Calu3 (cell line): Measurements from ENCODE around the gene ARMC6. TPM values are rescaled to one million over a fixed set of nuclear protein-coding genes. Genes with fewer than 3 reads are reported as not detected.

Experiments
- BruUV-seq: library from RNA; stranded (reverse); fragments of 400-500 nt; replicated peaks from 2 replicates; lab custom pipeline; 2021; lab: Mats Ljungman, UMichigan
- CTCF ChIA-PET: fragments of 300-600 bp; sonication (Branson Sonifier 250); formaldehyde crosslinking; loops from one replicate; lab custom pipeline; 2022; ENCODE audit warnings: antibody characterized with exemption; lab: Charles Lee
- DNase-seq: peaks from one replicate; pipeline ENCODE4 v3.0.0; 2022
- H3K27ac Mint-ChIP-seq: one replicate; pipeline ENCODE4 v1.8.0; 2022; ENCODE audit warnings: mixed read lengths; ENCODE audit not compliant: unreplicated experiment
- H3K27me3 Mint-ChIP-seq: one replicate; pipeline ENCODE4 v1.8.0; 2022; ENCODE audit warnings: mixed read lengths; ENCODE audit not compliant: unreplicated experiment
- H3K36me3 Mint-ChIP-seq: one replicate; pipeline ENCODE4 v1.8.0; 2022; ENCODE audit warnings: mild to moderate bottlenecking, moderate library complexity, mixed read lengths; ENCODE audit not compliant: insufficient read depth, unreplicated experiment
- H3K4me1 Mint-ChIP-seq: one replicate; pipeline ENCODE4 v1.8.0; 2022; ENCODE audit warnings: mild to moderate bottlenecking, low read depth, mixed read lengths; ENCODE audit not compliant: unreplicated experiment
- H3K4me3 Mint-ChIP-seq: one replicate; pipeline ENCODE4 v1.8.0; 2022; ENCODE audit warnings: mild to moderate bottlenecking, low read depth, moderate library complexity, mixed read lengths; ENCODE audit not compliant: unreplicated experiment
- H3K9me3 Mint-ChIP-seq: one replicate; pipeline ENCODE4 v1.8.0; 2022; ENCODE audit warnings: low read depth, mixed read lengths; ENCODE audit not compliant: unreplicated experiment
- CTCF ChIP-seq: fragments of 200-600 bp; IDR thresholded peaks from one replicate; pipeline ENCODE4 v1.8.0; 2022; ENCODE audit warnings: antibody characterized with exemption; ENCODE audit not compliant: unreplicated experiment
- intact Hi-C: fragments of 100-400 bp; cut with micrococcal nuclease; formaldehyde crosslinking; loops from one replicate; pipeline ENCODE4 v1.10.0; 2022; ENCODE audit not compliant: unreplicated experiment
- total RNA-seq: library from RNA; stranded (reverse); gene quantifications from 2 replicates; pipeline ENCODE4 v1.2.3, GENCODE V29; 2022

ARMC6 gene
- total RNA-seq, 1 experiment from 2014 or later = 24.0 TPM

GRCh38 chr19:18996796-18997394 lies 36.5 kb upstream of the ARMC6 start:
- no peaks in the 10 kb centered on the region for H3K27me3 Mint-ChIP-seq
- H3K36me3 Mint-ChIP-seq = peaks cover 29% of the 10 kb centered on the region
- no peak overlapping the region for H3K27ac Mint-ChIP-seq
- BruUV-seq = no TSS peak
- TF ChIP-seq CTCF = no peak
- H3K4me1 Mint-ChIP-seq = peaks cover 11% of the 10 kb centered on the region
- CTCF ChIA-PET = no interaction called here
- intact Hi-C loops = no loop called here
- no peak for DNase-seq
- no peaks in the 10 kb centered on the region for H3K9me3 Mint-ChIP-seq
- H3K4me3 Mint-ChIP-seq = no peak overlapping the region

DNA sequence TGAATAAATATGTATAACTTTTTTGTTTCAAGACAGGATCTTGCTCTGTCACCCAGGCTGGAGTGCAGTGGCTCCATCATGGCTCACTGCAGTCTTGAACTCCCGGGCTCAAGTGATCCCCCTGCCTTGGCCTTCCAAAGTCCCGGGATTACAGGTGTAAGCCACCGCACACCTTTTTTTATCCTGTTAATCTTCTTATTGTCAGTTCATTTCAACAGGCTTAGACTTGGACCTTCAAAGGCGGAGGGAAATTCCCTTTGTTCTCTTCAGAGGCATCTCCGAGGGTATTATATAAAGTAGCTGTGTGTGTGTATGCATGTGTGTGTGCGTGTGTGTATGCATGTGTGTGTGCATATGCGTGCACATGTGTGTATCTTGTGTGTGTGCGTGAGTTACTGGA lies 35.1 kb upstream of the ARMC6 start:
- CTCF ChIA-PET = interaction anchor here (0.6 to 1.0 kb wide), 2 partner anchors 61 to 79 kb away, joined by 3 to 10 read pairs; partner anchors contain the start of genes COPE and DDX49
- TF ChIP-seq CTCF = no peak
- no peak for DNase-seq
- H3K4me3 Mint-ChIP-seq = no peak overlapping the region
- peaks cover 35% of the 10 kb centered on the region for H3K36me3 Mint-ChIP-seq
- no peaks in the 10 kb centered on the region for H3K9me3 Mint-ChIP-seq
- no TSS peak for BruUV-seq
- intact Hi-C loops = no loop called here
- H3K4me1 Mint-ChIP-seq = peaks cover 11% of the 10 kb centered on the region
- no peak overlapping the region for H3K27ac Mint-ChIP-seq
- H3K27me3 Mint-ChIP-seq = no peaks in the 10 kb centered on the region

DNA sequence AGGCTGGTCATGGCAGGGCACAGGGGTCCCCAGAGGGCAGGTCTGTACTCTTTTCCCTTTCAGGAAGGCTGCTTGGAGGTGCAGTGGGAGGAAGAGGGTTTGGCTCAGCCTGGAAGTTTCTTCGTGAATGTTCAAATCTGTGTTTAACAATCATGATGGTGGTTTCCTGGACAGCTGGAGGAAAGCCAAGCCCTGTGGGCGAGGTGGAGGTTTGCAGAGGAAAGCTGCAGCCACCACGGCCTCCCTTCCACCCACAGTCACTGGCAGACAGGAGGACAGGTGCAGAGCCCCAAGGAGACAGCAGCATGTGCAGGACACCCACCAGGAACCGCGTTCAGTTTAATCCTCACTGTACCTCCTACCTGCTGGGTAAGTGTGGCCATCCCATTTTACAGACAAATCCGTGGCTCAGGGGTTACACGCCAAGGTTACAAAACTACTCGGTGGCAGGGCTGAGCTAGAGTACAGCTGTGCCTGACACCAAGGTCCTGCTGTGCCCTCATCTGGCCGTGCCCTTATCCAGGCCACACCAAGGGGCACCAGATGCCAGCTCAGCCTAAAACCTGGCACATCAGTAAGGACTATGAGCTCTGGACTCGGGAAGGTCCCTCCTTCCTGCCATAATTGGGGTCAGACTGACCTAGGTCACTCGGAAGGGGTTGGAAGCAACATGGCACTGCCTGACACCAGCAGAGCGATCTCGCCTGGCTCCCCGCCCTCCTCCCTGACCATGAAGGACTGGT lies 34.2 kb upstream of the ARMC6 start:
- TF ChIP-seq CTCF = no peak
- no TSS peak for BruUV-seq
- intact Hi-C loops = no loop called here
- H3K9me3 Mint-ChIP-seq = no peaks in the 10 kb centered on the region
- H3K27ac Mint-ChIP-seq = no peak overlapping the region
- CTCF ChIA-PET = interaction anchor here (1.0 kb wide), 1 partner anchor 80 kb away, joined by 3 read pairs; the partner anchor contains the start of genes COPE and DDX49
- peaks cover 11% of the 10 kb centered on the region for H3K4me1 Mint-ChIP-seq
- H3K4me3 Mint-ChIP-seq = no peak overlapping the region
- no peak for DNase-seq
- H3K27me3 Mint-ChIP-seq = no peaks in the 10 kb centered on the region
- H3K36me3 Mint-ChIP-seq = peaks cover 29% of the 10 kb centered on the region

DNA sequence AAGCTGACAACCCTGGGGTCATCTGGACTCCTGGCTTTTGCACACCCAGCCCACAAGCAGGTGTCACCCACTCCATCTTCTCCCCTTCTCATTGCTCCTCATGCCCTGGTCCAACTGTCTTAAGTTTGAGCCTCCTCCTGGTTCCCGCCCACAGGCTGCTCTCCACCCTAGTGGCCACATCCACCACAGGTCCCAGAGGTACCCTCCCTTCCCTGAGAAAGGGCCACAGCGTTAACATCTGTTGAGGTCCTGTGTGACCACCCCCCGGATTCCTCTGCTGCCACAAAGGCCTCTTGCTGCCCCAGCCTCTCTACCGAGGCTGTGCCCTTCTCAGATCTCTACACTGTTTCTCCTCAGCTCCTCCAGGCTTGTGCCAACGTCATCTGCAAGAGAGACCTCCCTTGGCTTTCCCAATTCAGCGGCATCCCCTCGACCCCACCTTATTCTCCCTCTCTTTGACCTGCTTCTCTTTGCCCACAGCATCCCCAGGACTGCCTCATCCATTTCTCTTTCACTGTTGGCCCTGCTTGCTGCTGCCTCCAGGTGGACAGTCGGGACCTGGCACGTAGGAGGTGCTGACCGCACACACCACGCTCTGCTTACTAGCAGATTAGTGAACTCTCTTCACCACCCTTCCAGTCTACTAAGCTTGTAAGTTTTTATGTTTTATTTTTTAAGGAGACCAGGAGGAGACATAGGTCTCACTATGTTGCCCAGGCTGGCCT lies 33.3 kb upstream of the ARMC6 start:
- intact Hi-C loops = no loop called here
- H3K27me3 Mint-ChIP-seq = no peaks in the 10 kb centered on the region
- no TSS peak for BruUV-seq
- H3K36me3 Mint-ChIP-seq = peaks cover 29% of the 10 kb centered on the region
- peak; percentile 7 for DNase-seq
- no peak overlapping the region for H3K4me3 Mint-ChIP-seq
- no peak overlapping the region for H3K27ac Mint-ChIP-seq
- no peak for TF ChIP-seq CTCF
- CTCF ChIA-PET = no interaction called here
- peaks cover 11% of the 10 kb centered on the region for H3K4me1 Mint-ChIP-seq
- no peaks in the 10 kb centered on the region for H3K9me3 Mint-ChIP-seq
